Caco-2 (cell line): Measurements from ENCODE around the gene ANXA10. TPM values are rescaled to one million over a fixed set of nuclear protein-coding genes. Genes with fewer than 3 reads are reported as not detected.

Experiments
- BruUV-seq: library from RNA; stranded (reverse); fragments of 400-500 nt; replicated peaks from 2 replicates; lab custom pipeline; 2021; lab: Mats Ljungman, UMichigan
- CTCF ChIA-PET: fragments of 300-600 bp; sonication (Branson Sonifier 250); formaldehyde crosslinking; loops from one replicate; lab custom pipeline; 2022; ENCODE audit warnings: antibody characterized with exemption; lab: Charles Lee
- POLR2A ChIA-PET: fragments of 300-600 bp; sonication (Branson Sonifier 250); formaldehyde crosslinking; loops from one replicate; lab custom pipeline; 2022; ENCODE audit warnings: antibody characterized with exemption; lab: Charles Lee
- DNase-seq, 2 experiments: peaks; one replicate each; pipeline versions ENCODE4 v3.0.0 to v3.0.0-alpha.2; 2020 to 2022
- H3K27me3 ChIP-seq: replicated peaks from 2 replicates; pipeline ENCODE4 v1.6.0; 2011; ENCODE audit warnings: low read length; ENCODE audit not compliant: control insufficient read depth, insufficient read depth
- H3K36me3 ChIP-seq: 2 replicates; pipeline ENCODE4 v1.5.1; 2011; ENCODE audit warnings: low read length; ENCODE audit not compliant: control insufficient read depth, insufficient read depth
- H3K4me1 ChIP-seq: fragments of 250-450 bp; sonication (Bioruptor Pico); 2 replicates; pipeline ENCODE4 v1.5.1; 2020; ENCODE audit warnings: mild to moderate bottlenecking
- H3K4me3 ChIP-seq: 2 replicates; pipeline ENCODE4 v1.5.1; 2011; ENCODE audit warnings: low read depth, mild to moderate bottlenecking, control low read depth, low read length
- H3K9me3 ChIP-seq: fragments of 250-450 bp; sonication (Bioruptor Pico); 2 replicates; pipeline ENCODE4 v1.5.1; 2020; ENCODE audit warnings: mild to moderate bottlenecking, moderate library complexity
- H3K27ac Mint-ChIP-seq: one replicate; pipeline ENCODE4 v1.8.0; 2022; ENCODE audit warnings: mixed read lengths; ENCODE audit not compliant: unreplicated experiment
- H3K27me3 Mint-ChIP-seq: one replicate; pipeline ENCODE4 v1.8.0; 2022; ENCODE audit warnings: mixed read lengths; ENCODE audit not compliant: insufficient read depth, unreplicated experiment
- H3K36me3 Mint-ChIP-seq: one replicate; pipeline ENCODE4 v1.8.0; 2022; ENCODE audit warnings: mild to moderate bottlenecking, mixed read lengths; ENCODE audit not compliant: insufficient read depth, unreplicated experiment
- H3K4me1 Mint-ChIP-seq: one replicate; pipeline ENCODE4 v1.8.0; 2022; ENCODE audit warnings: low read depth, mixed read lengths; ENCODE audit not compliant: unreplicated experiment
- H3K4me3 Mint-ChIP-seq: one replicate; pipeline ENCODE4 v1.8.0; 2022; ENCODE audit warnings: mild to moderate bottlenecking, moderate library complexity, mixed read lengths; ENCODE audit not compliant: unreplicated experiment
- H3K9me3 Mint-ChIP-seq: one replicate; pipeline ENCODE4 v1.8.0; 2022; ENCODE audit warnings: mixed read lengths; ENCODE audit not compliant: unreplicated experiment
- intact Hi-C: fragments of 100-400 bp; cut with micrococcal nuclease; formaldehyde crosslinking; loops from one replicate; pipeline ENCODE4 v1.10.0; 2022; ENCODE audit not compliant: unreplicated experiment
- total RNA-seq: library from RNA; stranded (reverse); gene quantifications from 2 replicates; pipeline ENCODE4 v1.2.3, GENCODE V29; 2022
- TF ChIP-seq, protein P1 (sequence below), 2 experiments: fragments of 200-600 bp in 1 of 2; IDR thresholded peaks; 1 replicate in 1 of 2; 2 replicates in 1 of 2; pipeline versions ENCODE4 v1.5.1 to v1.8.0; 2011 to 2022; ENCODE audit warnings: antibody characterized with exemption in 1 of 2, control low read depth in 1 of 2, inconsistent platforms in 1 of 2, low read depth in 1 of 2, low read length in 1 of 2, mild to moderate bottlenecking in 1 of 2, moderate library complexity in 1 of 2; ENCODE audit not compliant: insufficient read depth in 1 of 2, severe bottlenecking in 1 of 2, unreplicated experiment in 1 of 2

Gene ANXA10
- total RNA-seq, 1 experiment from 2014 or later: not detected

DNA sequence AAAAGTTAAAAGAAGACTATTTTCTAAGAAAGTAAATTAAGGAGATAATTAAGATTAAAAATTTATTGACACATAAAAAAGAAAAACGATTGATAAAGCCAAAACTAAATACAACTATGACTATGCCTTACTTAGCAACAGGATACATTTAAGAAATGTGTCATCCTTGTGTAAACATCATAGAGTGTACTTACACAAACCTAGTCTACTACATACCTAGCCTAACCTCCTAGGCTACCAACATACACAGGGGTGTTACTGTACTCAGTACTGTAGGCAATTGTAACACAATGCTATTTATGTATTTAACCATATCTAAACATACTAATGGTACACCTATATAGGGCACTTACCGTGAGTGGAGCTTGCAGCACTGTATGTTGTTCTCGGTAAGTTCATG lies 108.3 kb downstream of the ANXA10 start:
- H3K9me3 ChIP-seq: 0 out of 2 replicates have a peak, but pooled peaks cover 12% of the 10 kb centered on the region
- H3K36me3 Mint-ChIP-seq: no peaks in the 10 kb centered on the region
- CTCF ChIA-PET: no interaction called here
- intact Hi-C loops: no loop called here
- H3K4me3 ChIP-seq: no peak overlapping the region
- no peaks in the 10 kb centered on the region for H3K36me3 ChIP-seq
- peaks cover 36% of the 10 kb centered on the region for H3K9me3 Mint-ChIP-seq
- POLR2A ChIA-PET: no interaction called here
- no peak overlapping the region for H3K4me3 Mint-ChIP-seq
- no peaks in the 10 kb centered on the region for H3K27me3 ChIP-seq
- H3K27me3 Mint-ChIP-seq: no peaks in the 10 kb centered on the region
- TF ChIP-seq, protein P1, sequence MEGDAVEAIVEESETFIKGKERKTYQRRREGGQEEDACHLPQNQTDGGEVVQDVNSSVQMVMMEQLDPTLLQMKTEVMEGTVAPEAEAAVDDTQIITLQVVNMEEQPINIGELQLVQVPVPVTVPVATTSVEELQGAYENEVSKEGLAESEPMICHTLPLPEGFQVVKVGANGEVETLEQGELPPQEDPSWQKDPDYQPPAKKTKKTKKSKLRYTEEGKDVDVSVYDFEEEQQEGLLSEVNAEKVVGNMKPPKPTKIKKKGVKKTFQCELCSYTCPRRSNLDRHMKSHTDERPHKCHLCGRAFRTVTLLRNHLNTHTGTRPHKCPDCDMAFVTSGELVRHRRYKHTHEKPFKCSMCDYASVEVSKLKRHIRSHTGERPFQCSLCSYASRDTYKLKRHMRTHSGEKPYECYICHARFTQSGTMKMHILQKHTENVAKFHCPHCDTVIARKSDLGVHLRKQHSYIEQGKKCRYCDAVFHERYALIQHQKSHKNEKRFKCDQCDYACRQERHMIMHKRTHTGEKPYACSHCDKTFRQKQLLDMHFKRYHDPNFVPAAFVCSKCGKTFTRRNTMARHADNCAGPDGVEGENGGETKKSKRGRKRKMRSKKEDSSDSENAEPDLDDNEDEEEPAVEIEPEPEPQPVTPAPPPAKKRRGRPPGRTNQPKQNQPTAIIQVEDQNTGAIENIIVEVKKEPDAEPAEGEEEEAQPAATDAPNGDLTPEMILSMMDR (IDR thresholded peaks at IDR 0.05; ENCODE audit: insufficient read depth in 1 of 2, low read depth in 1 of 2, low read length in 1 of 2, severe bottlenecking in 1 of 2, unreplicated experiment in 1 of 2): no peak
- no peaks in the 10 kb centered on the region for H3K4me1 Mint-ChIP-seq
- no peak overlapping the region for H3K27ac Mint-ChIP-seq
- no TSS peak for BruUV-seq
- no peaks in the 10 kb centered on the region for H3K4me1 ChIP-seq
- no peak for DNase-seq

DNA sequence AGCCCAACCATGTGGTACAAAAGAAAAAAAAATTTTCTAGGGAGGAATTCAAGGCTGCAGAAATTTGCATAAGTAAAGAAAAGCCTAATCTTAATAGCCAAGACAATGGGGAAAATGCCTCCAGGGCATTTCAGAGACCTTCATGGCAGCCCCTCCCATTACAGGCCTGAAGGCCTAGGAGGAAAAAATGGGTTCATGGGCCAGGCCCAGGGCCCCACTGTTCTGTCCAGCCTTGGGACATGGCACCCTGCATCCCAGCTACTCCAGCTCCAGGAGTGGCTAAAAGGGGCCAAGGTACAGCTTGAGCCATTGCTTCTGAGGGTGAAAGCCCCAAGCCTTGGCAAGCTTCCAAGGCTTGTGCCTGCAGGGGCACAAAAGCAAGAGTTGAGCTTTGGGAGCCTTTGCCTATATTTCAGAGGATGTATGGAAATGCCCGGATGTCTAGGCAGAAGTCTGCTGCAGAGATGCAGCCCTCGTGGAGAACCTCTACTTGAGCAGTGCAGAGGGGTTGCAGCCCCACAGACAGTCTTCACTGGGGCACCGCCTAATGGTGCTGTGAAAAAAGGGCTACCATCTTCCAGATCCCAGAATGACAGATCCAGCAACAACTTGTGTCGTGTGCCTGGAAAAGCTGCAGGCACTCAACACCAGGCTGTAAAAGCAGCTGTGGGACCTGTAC lies 111.0 kb downstream of the ANXA10 start:
- Histone ChIP-seq H3K27me3 (no peaks in the 10 kb centered on the region), H3K9me3 (0 out of 2 replicates have a peak, but pooled peaks cover 12% of the 10 kb centered on the region), H3K36me3 (no peaks in the 10 kb centered on the region), H3K4me1 (no peaks in the 10 kb centered on the region), H3K4me3 (no peak overlapping the region)
- ChIA-PET CTCF (no interaction called here), POLR2A (no interaction called here)
- Mint-ChIP-seq H3K9me3 (peaks cover 43% of the 10 kb centered on the region), H3K4me1 (no peaks in the 10 kb centered on the region), H3K27me3 (no peaks in the 10 kb centered on the region), H3K27ac (no peak overlapping the region), H3K4me3 (no peak overlapping the region), H3K36me3 (no peaks in the 10 kb centered on the region)
- no peak for DNase-seq
- no TSS peak for BruUV-seq
- TF ChIP-seq, protein P1 (IDR thresholded peaks at IDR 0.05; ENCODE audit: insufficient read depth in 1 of 2, low read depth in 1 of 2, low read length in 1 of 2, severe bottlenecking in 1 of 2, unreplicated experiment in 1 of 2): no peak
- intact Hi-C loops: no loop called here

DNA sequence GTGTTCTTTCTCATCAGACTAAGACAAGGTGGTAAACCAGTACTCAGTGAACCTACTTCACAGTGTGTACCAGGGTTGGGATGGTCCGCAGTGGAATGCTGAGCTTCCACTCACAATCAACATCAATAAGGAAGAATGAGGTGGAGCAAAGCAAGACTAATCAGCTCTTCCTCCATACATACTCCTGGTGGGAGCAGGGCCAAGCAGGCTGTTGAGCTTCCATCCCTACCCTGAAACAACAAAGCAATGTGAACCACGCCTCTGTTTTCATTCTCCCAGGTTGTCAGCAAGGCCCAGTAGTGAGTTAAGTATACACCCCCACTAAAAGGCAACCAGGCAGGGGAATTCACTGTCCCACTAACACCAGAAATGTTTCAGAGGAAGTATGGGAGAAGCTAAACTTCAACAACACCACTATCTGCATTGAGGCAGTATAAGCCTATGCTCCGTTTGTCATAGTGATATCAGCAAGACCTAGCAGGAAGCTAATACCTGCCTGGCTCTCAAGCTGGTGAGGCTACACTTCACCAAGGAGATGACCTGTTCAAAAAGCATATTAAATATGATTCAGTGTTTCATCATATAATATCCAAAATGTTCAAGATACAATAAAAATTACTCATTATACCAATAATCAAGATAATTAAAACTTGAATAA lies 116.7 kb downstream of the ANXA10 start:
- 0 out of 2 replicates have a peak, but pooled peaks cover under 1% of the 10 kb centered on the region for H3K9me3 ChIP-seq
- Mint-ChIP-seq H3K27ac (no peak overlapping the region), H3K27me3 (no peaks in the 10 kb centered on the region), H3K9me3 (peaks cover 23% of the 10 kb centered on the region), H3K4me1 (no peaks in the 10 kb centered on the region), H3K4me3 (no peak overlapping the region), H3K36me3 (no peaks in the 10 kb centered on the region)
- DNase-seq: no peak
- TF ChIP-seq, protein P1 (IDR thresholded peaks at IDR 0.05; ENCODE audit: insufficient read depth in 1 of 2, low read depth in 1 of 2, low read length in 1 of 2, severe bottlenecking in 1 of 2, unreplicated experiment in 1 of 2): no peak
- ChIA-PET POLR2A (no interaction called here), CTCF (no interaction called here)
- no TSS peak for BruUV-seq
- no peaks in the 10 kb centered on the region for H3K27me3 ChIP-seq
- no peak overlapping the region for H3K4me3 ChIP-seq
- no peaks in the 10 kb centered on the region for H3K4me1 ChIP-seq
- H3K36me3 ChIP-seq: no peaks in the 10 kb centered on the region
- intact Hi-C loops: no loop called here
